HEK293 (cell line): Measurements from ENCODE around the gene PHLDB1.
A peak's percentile ranks its signal among the peaks of the same experiment; 100 is the strongest.

Experiments used
- CTCF ChIA-PET: fragments of 350-600 bp; formaldehyde crosslinking; extraction: SDS; loops from one replicate; lab custom pipeline; 2021; ENCODE audit warnings: antibody characterized with exemption; lab: Yijun Ruan, JAX
- POLR2A ChIA-PET: fragments of 300-600 bp; formaldehyde crosslinking; extraction: SDS; loops from one replicate; lab custom pipeline; 2020; ENCODE audit warnings: antibody characterized with exemption, inconsistent platforms; lab: Yijun Ruan, JAX
- H3K27ac ChIP-seq: fragments of 200-500 bp; sonication (Bioruptor generic); 2 replicates; pipeline ENCODE4 v1.5.1; 2014; ENCODE audit warnings: low read depth, low read length, control low read depth, inconsistent platforms; ENCODE audit errors: extremely low read depth
- H3K36me3 ChIP-seq, 2 experiments: fragments of 200-500 bp in 1 of 2; sonication (Bioruptor generic) in 1 of 2; 1 replicate in 1 of 2; 2 replicates in 1 of 2; pipeline ENCODE4 v1.5.1; 2014 to 2017; ENCODE audit warnings: inconsistent platforms in 2 of 2, low read length in 2 of 2; ENCODE audit not compliant: control insufficient read depth in 2 of 2, insufficient read depth in 1 of 2
- H3K4me1 ChIP-seq: fragments of 200-500 bp; sonication (Bioruptor generic); 2 replicates; pipeline ENCODE4 v1.5.1; 2014; ENCODE audit warnings: mild to moderate bottlenecking, low read length, inconsistent platforms; ENCODE audit not compliant: control insufficient read depth, insufficient read depth
- H3K4me3 ChIP-seq: 2 replicates; pipeline ENCODE4 v1.5.1; 2011; ENCODE audit warnings: low read depth, mild to moderate bottlenecking, control low read depth, low read length, moderate library complexity
- H3K9me3 ChIP-seq: fragments of 200-500 bp; sonication (Bioruptor generic); 2 replicates; pipeline ENCODE4 v1.5.1; 2014; ENCODE audit warnings: low read depth, low read length, inconsistent platforms; ENCODE audit not compliant: control insufficient read depth, insufficient read depth
- FEZF1 ChIP-seq: fragments of 450-650 bp; formaldehyde crosslinking; IDR thresholded peaks from 2 replicates; pipeline ENCODE4 v1.5.1; 2016; ENCODE audit warnings: missing biosample characterization, missing genetic modification characterization
- HIC1 ChIP-seq: fragments of 450-650 bp; formaldehyde crosslinking; IDR thresholded peaks from 2 replicates; pipeline ENCODE4 v1.5.1; 2016; ENCODE audit warnings: missing biosample characterization, missing genetic modification characterization
- PBX3 ChIP-seq: sonication (generic); formaldehyde crosslinking; IDR thresholded peaks from 2 replicates; pipeline ENCODE4 v1.8.1; 2022; ENCODE audit warnings: mild to moderate bottlenecking, moderate library complexity, missing genetic modification reagents
- PRDM1 ChIP-seq: fragments of 450-650 bp; formaldehyde crosslinking; IDR thresholded peaks from 2 replicates; pipeline ENCODE4; 2016; ENCODE audit warnings: missing biosample characterization, missing genetic modification characterization
- SCRT2 ChIP-seq: fragments of 450-650 bp; formaldehyde crosslinking; IDR thresholded peaks from 2 replicates; pipeline ENCODE4 v1.5.1; 2016; ENCODE audit warnings: missing biosample characterization, missing genetic modification characterization
- ZBTB6 ChIP-seq: fragments of 450-650 bp; formaldehyde crosslinking; IDR thresholded peaks from 2 replicates; pipeline ENCODE4 v1.5.1; 2017; ENCODE audit warnings: missing biosample characterization, missing genetic modification characterization
- ZBTB7A ChIP-seq: fragments of 450-650 bp; formaldehyde crosslinking; IDR thresholded peaks from 2 replicates; pipeline ENCODE4 v1.5.1; 2016; ENCODE audit warnings: low read depth, missing biosample characterization, missing genetic modification characterization
- ZFHX2 ChIP-seq: fragments of 450-650 bp; formaldehyde crosslinking; conservative IDR thresholded peaks from 2 replicates; pipeline ENCODE4 v1.5.1; 2016; ENCODE audit warnings: missing biosample characterization, missing genetic modification characterization
- ZNF549 ChIP-seq: fragments of 450-650 bp; IDR thresholded peaks from 2 replicates; pipeline ENCODE4 v1.5.1; 2018; ENCODE audit warnings: missing biosample characterization, missing genetic modification characterization, mild to moderate bottlenecking, inconsistent platforms, moderate library complexity
- ZNF580 ChIP-seq: fragments of 450-650 bp; formaldehyde crosslinking; IDR thresholded peaks from 2 replicates; pipeline ENCODE4 v1.5.1; 2016; ENCODE audit warnings: missing biosample characterization, missing genetic modification characterization
- ZNF600 ChIP-seq: fragments of 450-650 bp; formaldehyde crosslinking; IDR thresholded peaks from 2 replicates; pipeline ENCODE4 v1.5.1; 2016; ENCODE audit warnings: missing biosample characterization, missing genetic modification characterization
- ZNF768 ChIP-seq: fragments of 450-650 bp; formaldehyde crosslinking; IDR thresholded peaks from 2 replicates; pipeline ENCODE4 v1.5.1; 2018; ENCODE audit warnings: missing biosample characterization, mild to moderate bottlenecking, missing genetic modification characterization
- ZNF785 ChIP-seq: fragments of 450-650 bp; formaldehyde crosslinking; IDR thresholded peaks from 2 replicates; pipeline ENCODE4 v1.5.1; 2016; ENCODE audit warnings: missing biosample characterization, missing genetic modification characterization
- TF ChIP-seq, protein P1 (sequence below): fragments of 450-650 bp; IDR thresholded peaks from 2 replicates; pipeline ENCODE4 v1.5.1; 2018; ENCODE audit warnings: missing biosample characterization, missing genetic modification characterization

Gene PHLDB1

GRCh38 chr11:118691926-118692830 lies 84.8 kb downstream of the PHLDB1 start:
- Histone ChIP-seq H3K36me3 (no peaks in the 10 kb centered on the region), H3K4me1 (no peaks in the 10 kb centered on the region), H3K4me3 (no peak overlapping the region), H3K27ac (no peak overlapping the region), H3K9me3 (no peaks in the 10 kb centered on the region)
- TF ChIP-seq ZNF600 (tag by site-specific recombination) = no peak
- 0 out of 2 replicates have a peak, but pooled peaks have one; percentile 9 for TF ChIP-seq ZFHX2 (tag by site-specific recombination)
- TF ChIP-seq ZNF580 (tag by site-specific recombination) = no peak
- no peak for TF ChIP-seq FEZF1 (tag by site-specific recombination)
- TF ChIP-seq PRDM1 (tag by site-specific recombination) = no peak
- ChIA-PET CTCF (interaction anchor here (2.6 kb wide), 1 partner anchor 58 kb away, joined by 11 read pairs; no protein-coding TSS in a partner anchor), POLR2A (no interaction called here)

DNA sequence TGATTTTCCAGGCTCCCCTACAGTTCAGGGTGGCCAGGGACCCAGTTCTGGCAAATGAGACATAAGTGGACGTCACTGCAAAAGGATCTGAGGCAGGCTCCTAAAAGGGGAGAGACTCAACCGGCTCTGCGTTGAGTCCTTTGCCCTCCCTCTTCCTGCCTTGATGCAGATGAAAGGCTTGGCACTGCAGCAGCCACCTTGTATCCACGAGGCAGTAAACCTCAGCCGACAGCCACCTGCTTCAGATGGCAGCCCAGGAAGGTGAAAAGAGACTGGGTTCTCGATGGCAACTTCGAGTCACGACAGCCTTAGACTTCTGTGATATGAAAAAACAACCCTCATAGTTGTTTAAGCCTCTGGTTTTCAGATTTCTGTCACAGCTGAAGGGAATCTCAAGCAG lies 86.8 kb downstream of the PHLDB1 start:
- Histone ChIP-seq H3K4me3 (no peak overlapping the region), H3K9me3 (no peaks in the 10 kb centered on the region), H3K4me1 (no peaks in the 10 kb centered on the region), H3K36me3 (no peaks in the 10 kb centered on the region), H3K27ac (no peak overlapping the region)
- ChIA-PET CTCF (interaction anchor here (0.7 kb wide), 1 partner anchor 17 kb away, joined by 3 read pairs; no protein-coding TSS in a partner anchor), POLR2A (interaction anchor here (1.3 kb wide), 1 partner anchor 184 kb away, joined by 3 read pairs; no protein-coding TSS in a partner anchor)
- no peak for TF ChIP-seq ZNF549 (tag by site-specific recombination)
- no peak for TF ChIP-seq ZNF785 (tag by site-specific recombination)
- TF ChIP-seq PBX3 (CRISPR knock-in tag) = no peak
- TF ChIP-seq HIC1 = no peak
- no peak for TF ChIP-seq SCRT2 (tag by site-specific recombination)
- no peak for TF ChIP-seq ZBTB7A (tag by site-specific recombination)
- TF ChIP-seq ZNF768 (tag by site-specific recombination) = no peak
- TF ChIP-seq, protein P1, sequence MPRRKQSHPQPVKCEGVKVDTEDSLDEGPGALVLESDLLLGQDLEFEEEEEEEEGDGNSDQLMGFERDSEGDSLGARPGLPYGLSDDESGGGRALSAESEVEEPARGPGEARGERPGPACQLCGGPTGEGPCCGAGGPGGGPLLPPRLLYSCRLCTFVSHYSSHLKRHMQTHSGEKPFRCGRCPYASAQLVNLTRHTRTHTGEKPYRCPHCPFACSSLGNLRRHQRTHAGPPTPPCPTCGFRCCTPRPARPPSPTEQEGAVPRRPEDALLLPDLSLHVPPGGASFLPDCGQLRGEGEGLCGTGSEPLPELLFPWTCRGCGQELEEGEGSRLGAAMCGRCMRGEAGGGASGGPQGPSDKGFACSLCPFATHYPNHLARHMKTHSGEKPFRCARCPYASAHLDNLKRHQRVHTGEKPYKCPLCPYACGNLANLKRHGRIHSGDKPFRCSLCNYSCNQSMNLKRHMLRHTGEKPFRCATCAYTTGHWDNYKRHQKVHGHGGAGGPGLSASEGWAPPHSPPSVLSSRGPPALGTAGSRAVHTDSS (tag by site-specific recombination) = no peak
- TF ChIP-seq ZBTB6 = no peak
